SIG-M5 treated with dmso at 0.1 percent for 504 hours (cell line): ENCODE measurements around the gene AADACL4.
A peak's percentile ranks its signal among the peaks of the same experiment; 100 is the strongest.
"Not testable (repeated sequence)": the region's sequence is repeated elsewhere in the genome, so short reads cannot be mapped to it uniquely, and the experiment has no call there.

Source experiments
- DNase-seq: peaks from one replicate; lab custom pipeline; 2025; ENCODE audit not compliant: unreplicated experiment; lab: John Stamatoyannopoulos, UW

The AADACL4 gene

DNA sequence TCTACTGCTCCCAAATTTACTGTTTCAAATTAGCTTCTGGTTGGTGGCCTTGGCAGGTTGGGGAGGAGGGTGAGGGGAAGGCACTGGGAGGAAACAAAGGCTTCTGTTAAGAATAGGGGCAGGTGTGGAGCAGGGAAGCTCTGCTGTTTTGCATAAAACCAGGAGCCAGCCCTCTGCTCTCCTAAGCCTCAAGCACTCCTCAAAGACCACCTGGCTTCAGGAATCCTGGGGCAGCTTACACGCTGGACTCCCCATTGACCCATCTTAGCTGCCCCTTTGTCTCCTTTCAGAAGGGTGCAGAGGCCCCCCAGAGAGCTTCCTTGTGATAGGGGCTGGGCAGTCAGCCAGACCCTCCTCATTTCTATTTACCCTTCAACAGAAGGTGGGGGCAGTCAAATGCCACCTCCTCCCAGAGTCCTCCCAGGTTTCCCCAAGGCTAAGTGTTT lies 14.4 kb upstream of the AADACL4 start:
- no peak for DNase-seq

- no peak for DNase-seq
These were observed 13.7 kb upstream of the AADACL4 start for GRCh38 chr1:12629985-12630760.

- peak; percentile 71 for DNase-seq
These were observed 12.8 kb upstream of the AADACL4 start for GRCh38 chr1:12630946-12631530.

DNA sequence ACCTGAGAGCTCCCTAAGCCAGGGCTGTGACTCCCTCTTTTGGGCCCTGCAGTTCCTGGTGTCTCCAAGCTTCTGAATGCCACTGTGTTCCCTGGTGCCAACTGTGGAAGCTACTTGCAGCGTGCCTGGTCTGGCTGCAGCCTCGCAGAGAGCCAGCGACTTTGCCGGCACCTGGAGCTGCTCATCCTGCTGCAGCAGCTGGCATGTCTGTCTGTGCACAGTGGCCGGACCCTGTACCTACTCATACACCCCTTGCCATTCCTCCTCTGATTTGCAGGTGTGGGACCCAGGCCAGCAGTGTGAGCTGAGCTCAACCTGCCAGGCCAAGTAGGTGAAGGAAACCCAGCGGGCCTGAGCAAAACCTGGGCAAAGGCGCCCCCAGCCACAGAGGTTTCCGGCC lies 12.3 kb upstream of the AADACL4 start:
- DNase-seq = no peak

GRCh38 chr1:12634156-12634555 lies 9.7 kb upstream of the AADACL4 start:
- DNase-seq = no peak

DNA sequence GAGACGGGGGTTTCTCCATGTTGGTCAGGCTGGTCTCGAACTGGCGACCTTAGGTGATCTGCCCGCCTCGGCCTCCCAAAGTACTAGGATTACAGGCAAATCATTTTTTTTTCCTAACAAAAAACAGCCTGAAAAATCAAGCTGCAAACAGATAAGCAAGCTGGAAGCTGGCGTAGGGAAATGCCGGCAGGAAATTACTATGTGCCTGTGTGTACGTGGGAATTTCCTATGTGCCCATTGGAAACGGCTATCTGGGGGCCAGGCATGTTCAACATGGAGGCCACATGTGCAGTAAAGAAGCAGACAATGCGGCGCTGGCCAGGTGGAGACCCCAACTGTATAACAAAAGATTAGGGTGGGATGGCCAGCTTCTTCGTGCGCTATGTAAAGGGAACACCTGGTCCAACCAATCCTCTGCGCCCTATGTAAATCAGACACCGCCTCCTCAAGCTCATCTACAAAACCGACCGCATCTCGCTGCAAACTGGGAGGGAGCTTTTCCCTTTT lies 9.1 kb upstream of the AADACL4 start:
- no peak for DNase-seq

DNA sequence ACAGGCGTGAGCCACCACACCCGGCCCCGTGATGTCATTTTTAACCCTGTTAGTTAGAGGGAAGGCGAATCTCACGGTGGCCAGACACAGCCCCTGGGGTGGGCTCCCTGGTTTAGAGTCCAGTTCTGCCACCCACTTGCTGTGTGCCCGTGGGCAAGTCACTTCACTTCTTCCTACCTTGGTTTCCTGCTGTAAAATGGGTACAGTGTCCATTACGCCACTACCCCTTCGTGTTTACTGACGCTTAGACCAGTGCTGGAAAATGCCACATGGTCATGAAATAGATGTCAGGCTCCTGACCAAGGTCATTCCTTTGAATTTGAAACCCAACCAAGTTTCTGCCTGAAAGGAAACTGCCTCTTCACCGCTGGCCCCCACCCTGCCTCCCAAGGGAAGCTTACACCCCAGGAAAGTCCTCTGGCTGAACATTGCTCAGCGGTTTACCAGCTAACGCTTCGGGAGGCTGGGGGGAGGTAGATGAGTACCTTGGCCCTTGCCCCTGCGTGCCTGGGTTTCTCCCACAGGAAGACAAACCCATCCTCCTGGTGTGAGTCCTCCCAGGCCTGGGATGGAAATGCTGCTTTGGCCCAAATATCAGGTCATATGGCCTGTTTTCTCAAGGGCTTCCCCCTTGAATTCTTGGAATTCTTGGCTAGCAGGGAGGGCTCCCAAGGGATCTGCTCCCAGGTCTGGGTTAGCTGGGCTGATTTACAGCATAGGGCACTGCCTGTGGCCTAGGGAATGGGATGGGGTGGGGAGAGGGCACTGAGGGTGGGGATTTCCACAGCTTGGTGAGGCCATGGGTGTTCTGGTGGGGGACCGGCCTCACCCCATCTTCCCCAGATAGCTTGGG lies 7.6 kb upstream of the AADACL4 start:
- DNase-seq = no peak

DNA sequence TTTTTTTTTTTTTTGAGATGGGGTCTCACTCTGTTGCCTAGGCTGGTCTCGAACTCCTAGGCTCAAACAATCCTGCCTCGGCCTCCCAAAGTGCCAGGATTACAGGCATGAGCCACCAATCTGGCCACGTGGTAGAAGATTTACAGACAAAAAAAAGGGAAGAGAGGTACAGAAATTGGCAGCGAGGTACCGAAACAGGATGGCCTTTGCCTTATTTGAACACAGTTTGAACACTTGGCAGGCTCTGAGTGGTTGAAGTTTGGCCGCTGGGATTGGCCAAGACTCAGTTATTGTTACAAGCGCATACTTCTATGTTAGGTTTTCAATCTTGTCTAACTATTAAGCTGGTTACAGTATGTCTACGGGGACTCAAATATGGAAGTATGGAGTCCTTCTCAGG lies 6.2 kb upstream of the AADACL4 start:
- no peak for DNase-seq

- no peak for DNase-seq
These were observed 3.5 kb upstream of the AADACL4 start for GRCh38 chr1:12640237-12640957.

- no peak for DNase-seq
These were observed 3.0 kb upstream of the AADACL4 start for GRCh38 chr1:12640958-12641272.

GRCh38 chr1:12643079-12643478 lies 806 bp upstream of the AADACL4 start:
- DNase-seq = no peak

- DNase-seq = no peak
These were observed 352 bp downstream of the AADACL4 start for GRCh38 chr1:12644237-12644636.

DNA sequence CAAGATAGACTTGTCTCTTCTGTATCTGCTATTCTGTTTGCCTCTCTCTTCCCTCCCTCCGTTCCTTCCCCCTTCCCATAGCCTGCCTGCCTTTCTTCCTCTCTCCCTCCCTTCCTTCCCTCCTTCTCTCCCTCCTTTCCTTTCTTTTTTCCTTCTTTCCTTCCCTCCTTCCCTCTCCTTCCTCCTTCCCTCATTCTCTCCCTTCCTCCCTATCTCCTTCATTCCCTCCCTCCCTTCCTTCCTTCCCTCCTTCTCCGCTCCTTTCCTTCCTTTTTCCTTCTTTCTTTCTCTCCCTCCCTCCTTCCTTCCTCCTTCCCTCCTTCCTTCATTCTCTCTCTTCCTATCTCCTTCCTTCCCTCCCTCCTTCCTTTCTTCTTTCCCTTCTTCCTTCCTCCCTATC lies 944 bp downstream of the AADACL4 start:
- no peak for DNase-seq

GRCh38 chr1:12645401-12645800 lies 1.5 kb downstream of the AADACL4 start:
- DNase-seq = not testable (repeated sequence)

- no peak for DNase-seq
These were observed 4.9 kb downstream of the AADACL4 start for GRCh38 chr1:12648741-12649140.

DNA sequence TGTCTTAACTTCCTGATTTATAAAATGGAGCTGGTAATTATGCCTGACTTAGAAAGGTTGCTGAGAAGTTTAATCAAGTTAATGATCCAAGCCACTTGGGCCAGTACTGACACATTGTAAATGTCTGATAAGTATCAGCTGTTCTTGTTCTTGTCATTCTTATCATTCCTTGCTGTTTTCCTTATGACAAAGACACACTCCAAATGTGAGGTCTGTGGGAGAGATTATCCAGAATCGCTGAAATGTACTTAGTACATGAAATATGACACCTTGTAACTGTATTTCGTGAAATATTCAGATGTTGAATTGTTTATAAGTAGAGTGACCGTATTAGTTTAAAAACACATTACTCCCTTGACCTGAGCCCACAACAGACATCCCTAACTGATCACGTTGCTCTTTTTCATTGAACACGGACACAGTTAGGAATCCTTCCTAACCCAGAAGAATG lies 6.1 kb downstream of the AADACL4 start:
- DNase-seq = no peak

GRCh38 chr1:12654004-12654567 lies 10.2 kb downstream of the AADACL4 start:
- DNase-seq = no peak

DNA sequence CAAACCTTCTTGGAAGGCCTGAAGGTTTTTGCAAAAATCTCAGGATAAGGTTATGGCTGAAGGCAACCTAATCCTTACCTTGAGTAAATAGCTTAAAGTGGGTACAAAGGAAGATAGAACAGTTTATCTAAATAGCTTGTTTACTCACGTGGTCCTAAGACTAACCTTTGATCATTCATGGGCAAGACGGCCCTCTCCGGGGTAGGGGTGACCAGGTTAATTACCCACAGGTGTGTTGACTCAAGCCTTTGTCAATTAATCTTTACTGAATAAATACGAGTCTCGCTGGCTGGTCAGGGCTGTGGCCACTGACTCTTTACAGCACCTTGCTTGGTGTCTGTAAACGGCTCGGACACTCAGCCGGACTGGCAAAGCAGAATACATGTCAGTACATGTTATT lies 10.8 kb downstream of the AADACL4 start:
- no peak for DNase-seq

- DNase-seq = no peak
These were observed 12.7 kb downstream of the AADACL4 start for GRCh38 chr1:12656575-12656974.

DNA sequence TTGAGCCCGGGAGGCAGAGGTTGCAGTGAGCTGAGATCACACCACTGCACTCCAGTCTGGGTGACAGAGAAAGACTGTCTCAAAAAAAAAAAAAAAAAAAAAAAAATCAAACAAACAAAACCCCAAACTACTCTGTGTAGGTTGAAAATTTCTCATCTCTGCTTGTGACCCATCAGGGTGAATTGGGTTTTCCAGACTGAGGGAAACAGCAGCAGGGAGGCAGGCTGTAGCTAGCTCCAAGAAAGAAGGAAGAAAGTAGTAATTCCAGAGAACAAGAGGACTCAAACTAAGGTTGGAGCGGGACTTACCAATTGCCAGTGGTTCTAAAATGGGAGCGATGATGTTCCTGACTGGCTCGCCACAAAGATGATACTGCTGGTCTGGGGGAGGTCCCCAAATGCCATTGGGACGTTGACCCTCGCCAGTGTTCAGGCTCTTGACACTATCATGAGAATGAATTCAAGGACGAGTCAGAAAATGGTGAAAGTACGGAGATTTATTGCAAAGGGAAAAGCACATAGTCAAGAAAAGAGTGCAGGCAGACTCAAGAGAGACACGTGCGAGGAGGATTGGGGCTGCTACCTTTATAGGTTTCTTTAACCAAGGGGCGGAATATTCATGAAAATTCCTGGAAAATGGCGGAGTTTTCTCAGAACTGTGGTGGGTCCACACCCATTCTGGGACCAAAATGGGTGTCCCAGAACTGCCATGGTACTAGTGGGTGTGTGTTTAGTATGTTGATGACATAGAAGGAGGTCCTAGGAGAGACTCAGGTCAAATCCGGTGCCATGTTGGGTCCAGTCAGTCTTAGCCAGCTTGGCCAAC lies 13.4 kb downstream of the AADACL4 start:
- DNase-seq = no peak
